OCI-LY3 (cell line): ENCODE results near the gene PNLIP.

Experiments
- H2AFZ ChIP-seq: fragments of 200-600, 300-600 bp; shearing (Covaris generic); 2 replicates; pipeline ENCODE4 v1.6.0; 2014; ENCODE audit warnings: antibody characterized with exemption, low read depth, low read length
- H3K27ac ChIP-seq: fragments of 200-600, 300-600 bp; sonication (generic); 2 replicates; pipeline ENCODE4 v1.5.1; 2014; ENCODE audit warnings: mild to moderate bottlenecking, low read length, moderate library complexity, mixed read lengths
- H3K27me3 ChIP-seq: fragments of 200-600, 300-600 bp; sonication (generic); 2 replicates; pipeline ENCODE4 v1.6.1; 2014; ENCODE audit warnings: low read depth, low read length, mixed read lengths
- H3K36me3 ChIP-seq: fragments of 200-600, 300-600 bp; sonication (generic); replicated peaks from 2 replicates; pipeline ENCODE3; 2014; ENCODE audit warnings: low read depth, low read length, mixed read lengths
- H3K4me1 ChIP-seq: fragments of 300-600, 200-600 bp; sonication (generic); 2 replicates; pipeline ENCODE4 v1.6.1; 2014; ENCODE audit warnings: low read length, mixed read lengths
- H3K4me2 ChIP-seq: fragments of 200-600, 300-600 bp; sonication (generic); 2 replicates; pipeline ENCODE4 v1.6.1; 2014; ENCODE audit warnings: low read length, mixed read lengths
- H3K4me3 ChIP-seq: fragments of 300-600, 200-600 bp; sonication (generic); 2 replicates; pipeline ENCODE4 v1.5.1; 2014; ENCODE audit warnings: antibody characterized with exemption, mild to moderate bottlenecking, low read length, moderate library complexity
- H3K79me2 ChIP-seq: fragments of 300-600, 200-600 bp; shearing (Covaris generic); 2 replicates; pipeline ENCODE4 v1.6.1; 2014; ENCODE audit warnings: mild to moderate bottlenecking, low read length, mixed read lengths
- H3K9ac ChIP-seq: fragments of 300-600, 200-600 bp; shearing (Covaris generic); 2 replicates; pipeline ENCODE4 v1.6.0; 2014; ENCODE audit warnings: mild to moderate bottlenecking, low read length, moderate library complexity
- H3K9me3 ChIP-seq: fragments of 200-600, 300-600 bp; shearing (Covaris generic); 2 replicates; pipeline ENCODE4 v1.6.1; 2014; ENCODE audit warnings: low read length, mixed read lengths; ENCODE audit not compliant: insufficient read depth
- H4K20me1 ChIP-seq: fragments of 200-600, 300-600 bp; sonication (generic); 2 replicates; pipeline ENCODE4 v1.6.1; 2016; ENCODE audit warnings: low read length, mixed read lengths; ENCODE audit not compliant: insufficient read depth
- CTCF ChIP-seq: fragments of 200-600, 300-600 bp; sonication (generic); IDR thresholded peaks from 2 replicates; pipeline ENCODE4 v1.5.1; 2014; ENCODE audit warnings: antibody characterized with exemption, low read length, low read depth
- EZH2phosphoT487 ChIP-seq: fragments of 200-600 bp; shearing (Covaris generic); IDR thresholded peaks from 2 replicates; pipeline ENCODE4 v1.6.1; 2018; ENCODE audit warnings: antibody characterized with exemption, mixed run types, low read depth

Gene PNLIP

DNA sequence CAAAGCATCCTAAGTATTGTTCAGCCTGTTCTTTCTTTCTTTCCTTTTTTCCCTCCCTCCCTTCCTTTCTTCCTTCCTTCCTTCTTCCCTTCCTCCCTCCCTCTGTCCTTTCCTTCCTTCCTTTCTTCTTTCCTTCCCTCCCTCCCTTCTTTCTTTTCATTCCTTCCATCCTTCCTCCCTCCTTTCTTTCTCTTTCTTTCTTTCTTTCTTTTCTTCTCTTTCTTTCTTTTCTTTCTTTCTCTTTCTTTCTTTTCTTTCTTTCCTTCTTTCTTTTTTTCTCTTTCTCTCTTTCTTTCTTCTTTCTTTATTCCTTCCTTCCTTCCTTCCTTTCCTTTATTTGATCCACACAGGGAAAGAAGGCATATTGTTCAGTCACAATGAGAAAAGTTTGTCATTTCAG, 21.2 kb downstream of the PNLIP start:
- no peak overlapping the region for H3K4me2 ChIP-seq
- no peaks in the 10 kb centered on the region for H3K27me3 ChIP-seq
- no peak overlapping the region for H3K4me3 ChIP-seq
- H3K4me1 ChIP-seq, result no peaks in the 10 kb centered on the region
- no peaks in the 10 kb centered on the region for H3K79me2 ChIP-seq
- H3K9ac ChIP-seq, result no peak overlapping the region
- no peak for TF ChIP-seq CTCF
- TF ChIP-seq EZH2phosphoT487, result no peak
- no peaks in the 10 kb centered on the region for H3K36me3 ChIP-seq
- no peaks in the 10 kb centered on the region for H3K9me3 ChIP-seq
- no peaks in the 10 kb centered on the region for H4K20me1 ChIP-seq
- no peak overlapping the region for H2AFZ ChIP-seq
- H3K27ac ChIP-seq, result no peak overlapping the region

DNA sequence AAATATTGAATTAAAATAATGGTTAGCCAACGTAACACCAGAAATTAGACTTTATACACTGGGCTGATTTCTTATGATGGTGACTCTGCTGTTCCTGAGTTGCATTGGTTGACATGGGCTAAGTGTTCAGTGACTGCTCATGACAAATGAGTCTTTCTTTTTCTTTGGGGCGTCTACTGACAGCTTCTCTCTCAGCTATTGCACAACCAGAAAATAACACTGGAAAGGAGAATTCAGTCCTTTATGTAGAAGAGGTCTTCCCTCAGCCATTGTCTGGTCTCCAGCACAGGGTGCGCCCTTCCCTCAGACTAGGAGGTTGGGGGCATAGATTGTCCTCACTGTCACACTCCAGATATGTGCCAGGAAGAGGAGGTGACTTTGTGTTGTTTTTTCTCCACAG, 21.6 kb downstream of the PNLIP start:
- Histone ChIP-seq H3K4me2 (no peak overlapping the region), H3K27me3 (no peaks in the 10 kb centered on the region), H3K9me3 (no peaks in the 10 kb centered on the region), H3K4me3 (no peak overlapping the region), H3K27ac (no peak overlapping the region), H3K36me3 (no peaks in the 10 kb centered on the region), H2AFZ (no peak overlapping the region), H4K20me1 (no peaks in the 10 kb centered on the region), H3K79me2 (no peaks in the 10 kb centered on the region), H3K9ac (no peak overlapping the region), H3K4me1 (no peaks in the 10 kb centered on the region)
- TF ChIP-seq EZH2phosphoT487, result no peak
- no peak for TF ChIP-seq CTCF

- no peak overlapping the region for H3K4me3 ChIP-seq
- H3K79me2 ChIP-seq, result no peaks in the 10 kb centered on the region
- H3K27me3 ChIP-seq, result no peaks in the 10 kb centered on the region
- H3K36me3 ChIP-seq, result no peaks in the 10 kb centered on the region
- no peak overlapping the region for H3K9ac ChIP-seq
- no peaks in the 10 kb centered on the region for H3K9me3 ChIP-seq
- H4K20me1 ChIP-seq, result no peaks in the 10 kb centered on the region
- TF ChIP-seq EZH2phosphoT487 (no peak), CTCF (no peak)
- no peak overlapping the region for H3K27ac ChIP-seq
- H2AFZ ChIP-seq, result no peak overlapping the region
- H3K4me2 ChIP-seq, result no peak overlapping the region
- no peaks in the 10 kb centered on the region for H3K4me1 ChIP-seq
These were observed 29.1 kb downstream of the PNLIP start for GRCh38 chr10:116574797-116575196.

- Histone ChIP-seq H3K79me2 (no peaks in the 10 kb centered on the region), H3K27me3 (no peaks in the 10 kb centered on the region), H2AFZ (no peak overlapping the region), H3K4me3 (no peak overlapping the region), H3K4me1 (no peaks in the 10 kb centered on the region), H3K36me3 (no peaks in the 10 kb centered on the region), H3K4me2 (no peak overlapping the region), H3K27ac (no peak overlapping the region), H4K20me1 (no peaks in the 10 kb centered on the region), H3K9me3 (no peaks in the 10 kb centered on the region), H3K9ac (no peak overlapping the region)
- TF ChIP-seq EZH2phosphoT487, result no peak
- no peak for TF ChIP-seq CTCF
These were observed 42.3 kb downstream of the PNLIP start for GRCh38 chr10:116587878-116588591.
